SJCRH30 (cell line): Measurements from ENCODE around the gene TMED3. TPM values are rescaled to one million over a fixed set of nuclear protein-coding genes. Genes with fewer than 3 reads are reported as not detected.

Source experiments
- total RNA-seq: library from RNA; depleted of rRNA; stranded (reverse); fragments of >200 nt; shearing (Covaris generic); gene quantifications from 2 replicates; pipeline ENCODE4 v1.2.3, GENCODE V29; 2014; rRNA removed

TMED3 gene
- total RNA-seq, 1 experiment from 2014 or later: 31.9 TPM

Other genes with a start within 250 kb of the TMED3 start
- 0.43 and 1.1 TPM in 2 replicates for gene RASGRF1, start 220.3 kb upstream of the TMED3 start, total RNA-seq
- gene ANKRD34C, start 28.4 kb upstream of the TMED3 start, total RNA-seq: not detected in 2 replicates
- 0.69 and 0.79 TPM in 2 replicates for gene MINAR1, start 121.2 kb downstream of the TMED3 start, total RNA-seq